AG09309 (cell line): ENCODE measurements around the gene FREM3.

Experiments used
- DNase-seq: peaks from one replicate; pipeline ENCODE4 v3.0.0-alpha.2; 2010; ENCODE audit warnings: low read depth
- H3K4me3 ChIP-seq: 2 replicates; pipeline ENCODE4 v1.5.1; 2011; ENCODE audit warnings: mild to moderate bottlenecking, low read depth, low read length, moderate library complexity; ENCODE audit not compliant: control insufficient read depth
- TF ChIP-seq, protein P1 (sequence below): IDR thresholded peaks from 2 replicates; pipeline ENCODE4 v1.5.1; 2011; ENCODE audit warnings: mild to moderate bottlenecking, low read depth, low read length, inconsistent platforms; ENCODE audit not compliant: insufficient read depth, control insufficient read depth; ENCODE audit errors: missing control alignments

FREM3 gene

DNA sequence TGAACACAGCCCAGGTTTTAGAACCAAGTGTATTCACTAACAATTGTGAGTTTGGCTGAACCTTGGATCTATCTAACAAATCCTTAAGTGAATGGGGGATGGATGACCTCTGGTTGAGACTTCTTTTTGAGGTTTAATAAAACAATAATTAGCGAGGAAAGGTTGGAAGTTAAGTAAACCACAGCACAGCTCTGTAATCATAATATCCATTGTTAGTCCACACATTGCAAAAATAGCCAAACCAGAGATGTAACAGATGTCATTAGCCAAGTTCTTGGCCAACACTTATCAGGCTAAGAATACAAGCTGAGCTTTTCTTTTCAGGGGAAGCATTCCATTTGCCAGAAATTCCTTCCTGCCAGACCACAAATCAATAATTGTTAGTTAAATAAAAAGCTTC is 59.1 kb downstream of the FREM3 start:
- DNase-seq, result no peak
- H3K4me3 ChIP-seq, result no peak overlapping the region
- TF ChIP-seq, protein P1, sequence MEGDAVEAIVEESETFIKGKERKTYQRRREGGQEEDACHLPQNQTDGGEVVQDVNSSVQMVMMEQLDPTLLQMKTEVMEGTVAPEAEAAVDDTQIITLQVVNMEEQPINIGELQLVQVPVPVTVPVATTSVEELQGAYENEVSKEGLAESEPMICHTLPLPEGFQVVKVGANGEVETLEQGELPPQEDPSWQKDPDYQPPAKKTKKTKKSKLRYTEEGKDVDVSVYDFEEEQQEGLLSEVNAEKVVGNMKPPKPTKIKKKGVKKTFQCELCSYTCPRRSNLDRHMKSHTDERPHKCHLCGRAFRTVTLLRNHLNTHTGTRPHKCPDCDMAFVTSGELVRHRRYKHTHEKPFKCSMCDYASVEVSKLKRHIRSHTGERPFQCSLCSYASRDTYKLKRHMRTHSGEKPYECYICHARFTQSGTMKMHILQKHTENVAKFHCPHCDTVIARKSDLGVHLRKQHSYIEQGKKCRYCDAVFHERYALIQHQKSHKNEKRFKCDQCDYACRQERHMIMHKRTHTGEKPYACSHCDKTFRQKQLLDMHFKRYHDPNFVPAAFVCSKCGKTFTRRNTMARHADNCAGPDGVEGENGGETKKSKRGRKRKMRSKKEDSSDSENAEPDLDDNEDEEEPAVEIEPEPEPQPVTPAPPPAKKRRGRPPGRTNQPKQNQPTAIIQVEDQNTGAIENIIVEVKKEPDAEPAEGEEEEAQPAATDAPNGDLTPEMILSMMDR, result no peak

DNA sequence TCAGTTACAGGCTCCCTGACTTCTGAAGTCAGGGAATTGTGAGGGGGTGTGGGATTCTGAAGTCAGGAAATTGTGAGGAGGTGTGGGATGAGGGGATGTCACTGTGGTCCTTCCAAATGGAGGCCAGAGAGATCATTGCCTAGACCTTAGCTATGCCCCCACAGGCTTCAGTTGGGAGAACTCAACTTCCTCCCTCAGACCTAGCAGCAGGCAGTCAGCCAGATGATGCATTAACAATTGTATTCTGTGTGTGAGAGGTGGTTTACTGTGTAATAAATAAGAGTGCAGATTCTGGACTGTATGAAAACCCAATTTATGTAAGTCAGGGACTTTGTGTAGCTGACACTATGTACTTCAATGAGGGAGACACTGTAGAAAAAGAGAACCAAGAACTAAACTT is 65.7 kb downstream of the FREM3 start:
- H3K4me3 ChIP-seq, result no peak overlapping the region
- DNase-seq, result no peak
- TF ChIP-seq, protein P1, result no peak

DNA sequence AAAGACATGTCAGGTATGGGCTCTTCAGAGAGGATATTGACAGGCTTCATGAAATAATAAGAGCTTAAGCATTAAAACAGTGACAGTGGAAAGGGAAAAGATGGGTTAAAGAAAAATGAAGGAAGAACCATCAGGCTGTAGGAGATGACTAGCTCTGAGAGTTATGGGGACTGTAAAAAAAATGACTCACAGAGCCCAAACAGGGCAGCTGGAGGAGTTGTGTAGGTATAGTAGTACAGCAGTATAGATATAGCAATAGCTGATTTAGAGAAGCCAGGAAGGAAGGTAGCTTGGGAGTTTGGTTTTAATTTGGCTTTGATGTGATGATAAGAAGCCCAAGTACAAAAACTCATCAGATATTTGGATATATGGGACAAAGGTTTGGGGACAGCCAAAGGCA is 66.6 kb downstream of the FREM3 start:
- H3K4me3 ChIP-seq, result no peak overlapping the region
- TF ChIP-seq, protein P1, result no peak
- no peak for DNase-seq

DNA sequence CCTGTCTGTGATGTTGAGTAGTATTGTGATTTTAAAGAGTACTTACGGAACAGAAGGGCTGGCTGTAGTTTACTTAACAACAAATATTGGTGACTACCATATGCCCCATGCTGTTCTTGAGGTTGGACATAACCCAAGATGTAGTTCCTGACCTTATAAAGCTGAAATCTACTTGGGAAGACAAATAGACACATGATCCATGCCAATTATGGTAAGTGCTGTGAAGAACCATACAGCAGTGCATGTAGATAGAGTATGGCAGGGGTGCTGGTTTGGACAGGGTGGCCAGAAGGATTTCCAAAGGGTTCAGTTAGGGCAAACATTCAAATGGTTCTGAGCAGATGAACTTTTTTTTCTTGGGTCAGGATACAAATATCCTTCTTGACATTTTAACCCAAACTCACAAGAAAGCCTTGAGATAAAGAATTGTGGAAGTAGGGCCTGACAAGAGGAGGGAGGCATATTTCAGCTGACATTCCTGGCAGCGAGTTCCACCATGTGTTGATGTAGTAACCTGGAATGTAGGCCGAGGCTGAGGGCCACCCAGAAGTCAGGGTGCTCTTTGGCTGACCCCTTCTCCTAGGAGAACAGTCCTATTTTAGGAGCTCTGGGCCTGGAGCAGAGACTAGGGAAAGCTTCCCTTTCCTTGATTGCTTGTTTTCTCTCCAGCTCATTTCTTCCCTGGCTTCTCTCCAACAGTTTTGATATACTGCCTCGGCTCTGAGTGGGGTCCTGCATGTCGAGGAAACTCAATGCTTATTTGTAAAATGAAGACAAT is 74.2 kb downstream of the FREM3 start:
- DNase-seq, result no peak
- no peak overlapping the region for H3K4me3 ChIP-seq
- TF ChIP-seq, protein P1, result no peak

DNA sequence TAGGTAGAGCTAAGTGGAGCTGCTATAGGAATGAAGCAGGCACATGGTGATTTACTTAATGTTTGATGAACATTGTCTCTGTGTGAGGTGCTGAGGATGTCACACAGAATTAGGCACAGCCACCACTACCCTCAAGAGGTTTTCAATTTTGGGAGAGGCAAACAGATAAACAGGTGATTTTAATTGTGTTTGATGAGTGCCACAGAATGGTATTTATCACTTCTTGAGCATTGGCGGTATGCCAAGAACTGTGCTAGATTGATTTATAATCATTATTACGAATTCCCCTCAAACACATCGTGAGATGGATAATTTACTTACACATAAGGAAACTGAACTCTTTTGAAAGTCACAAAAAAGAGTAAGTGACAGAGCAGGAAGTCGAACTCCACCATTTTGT is 74.8 kb downstream of the FREM3 start:
- TF ChIP-seq, protein P1, result no peak
- no peak overlapping the region for H3K4me3 ChIP-seq
- no peak for DNase-seq

DNA sequence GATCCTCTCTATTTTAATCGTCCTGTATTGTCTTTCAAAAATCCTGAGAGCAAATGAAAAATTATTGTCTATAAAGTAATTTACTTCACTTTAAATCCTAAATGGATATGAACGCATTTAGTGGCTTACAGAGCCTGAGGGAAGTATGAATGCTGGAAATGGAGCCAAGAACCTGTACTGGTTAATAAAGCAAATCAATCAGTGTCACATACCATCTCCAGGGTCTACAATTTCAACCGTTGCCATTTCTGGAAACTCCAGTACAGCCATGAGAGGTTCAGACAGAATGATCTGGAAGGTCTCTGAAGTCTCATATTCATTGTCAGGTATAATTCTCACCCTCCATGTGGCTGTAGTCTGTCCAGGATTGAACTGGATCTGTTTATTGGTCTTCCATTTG is 76.6 kb downstream of the FREM3 start:
- no peak overlapping the region for H3K4me3 ChIP-seq
- DNase-seq, result no peak
- TF ChIP-seq, protein P1, result no peak
